SW 1271 (cell line): ENCODE data around the gene OXSR1.
"Not testable (repeated sequence)": the region's sequence is repeated elsewhere in the genome, so short reads cannot be mapped to it uniquely, and the experiment has no call there.

ENCODE experiments used
- DNase-seq, 2 experiments: peaks; one replicate each; lab custom pipeline; 2025; lab: John Stamatoyannopoulos, UW

OXSR1 gene

DNA sequence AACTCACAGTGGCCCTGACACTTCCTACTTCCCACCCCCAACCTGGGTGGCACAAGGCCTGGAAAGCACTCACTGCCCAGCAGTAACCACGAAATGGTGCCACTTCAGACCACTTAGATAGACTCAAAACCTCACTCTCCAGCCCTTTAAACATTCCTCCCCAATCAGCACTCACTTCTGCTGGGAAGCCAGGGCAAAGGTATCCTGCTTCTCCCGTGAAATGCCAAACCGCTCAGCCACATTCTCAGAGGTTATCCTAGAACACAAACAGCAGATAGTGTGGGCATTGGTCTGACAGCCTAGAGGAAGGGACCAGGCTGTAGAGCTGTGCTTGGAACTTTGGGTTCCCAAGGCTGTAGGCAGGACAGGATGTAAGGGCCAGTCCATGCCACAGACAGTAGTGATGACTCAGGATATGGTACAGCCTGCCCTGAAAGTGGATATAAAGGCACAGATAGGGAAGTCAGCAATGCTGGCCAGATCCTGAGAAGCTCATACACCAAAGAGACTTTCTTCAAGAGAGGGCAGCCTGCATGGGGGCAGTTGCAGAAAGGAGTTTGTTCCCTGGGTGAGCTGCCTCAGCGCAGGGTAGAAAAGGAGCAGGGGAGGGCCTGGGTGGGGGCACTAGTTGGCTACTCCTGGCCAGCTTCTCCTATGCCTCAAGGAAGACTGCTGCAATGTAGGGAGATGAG is 37.6 kb upstream of the OXSR1 start:
- DNase-seq: no peak

DNA sequence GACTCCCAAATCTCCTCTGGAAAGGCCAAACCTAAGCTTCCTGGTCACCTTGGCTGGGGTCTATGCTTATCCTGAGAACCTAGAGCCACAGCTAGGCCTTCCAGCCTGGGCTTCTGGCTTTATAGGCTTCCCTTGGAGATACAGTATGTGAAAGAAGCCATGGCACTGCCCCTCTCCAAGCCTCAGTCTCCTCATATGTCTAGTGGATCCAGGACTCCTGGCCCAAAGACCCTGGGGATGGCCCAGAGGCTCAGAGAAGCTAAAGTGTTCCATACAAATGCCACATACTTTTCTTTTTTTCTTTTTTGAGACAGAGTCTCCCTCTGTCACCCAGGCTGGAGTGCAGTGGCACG is 37.1 kb upstream of the OXSR1 start:
- DNase-seq: no peak

- no peak for DNase-seq
Measured at GRCh38 chr3:38129058-38129457, 36.3 kb upstream of the OXSR1 start.

- DNase-seq: no peak
Measured at GRCh38 chr3:38130631-38131065, 34.7 kb upstream of the OXSR1 start.

DNA sequence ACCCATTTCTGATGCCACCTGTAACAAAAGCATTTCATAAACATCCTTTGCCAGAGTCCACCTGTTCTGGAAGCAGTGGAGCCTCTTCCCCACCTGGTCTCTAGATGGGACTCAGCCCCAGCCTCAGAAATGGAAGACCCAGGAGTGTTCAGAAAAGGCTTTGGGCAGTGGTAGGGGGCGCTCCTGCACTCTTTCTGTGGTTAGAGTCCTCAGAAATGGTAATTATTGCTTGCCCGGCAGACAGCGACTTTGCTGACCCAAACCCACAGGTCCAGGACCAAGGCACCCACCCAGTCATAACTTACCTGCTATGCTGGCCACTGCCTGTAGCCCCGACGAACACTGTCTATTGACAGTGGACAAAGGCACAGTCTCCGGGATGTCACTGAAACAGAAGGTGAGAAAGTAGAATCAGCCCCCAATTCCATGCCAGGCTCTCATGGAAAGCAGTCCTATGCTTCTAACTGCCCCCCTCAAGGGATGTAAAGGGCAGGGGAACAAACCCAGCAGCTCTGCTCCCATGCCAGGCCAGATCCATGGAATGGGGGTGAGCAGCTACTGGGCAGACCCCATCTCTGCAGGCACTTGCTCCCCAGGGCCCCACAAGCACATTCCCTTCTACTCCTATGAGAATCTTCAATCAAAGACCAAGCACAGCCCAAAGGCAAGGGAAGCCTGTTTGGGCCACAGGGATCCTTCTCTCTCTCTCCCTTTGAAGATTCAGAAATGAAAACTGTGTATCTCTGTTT is 33.5 kb upstream of the OXSR1 start:
- no peak for DNase-seq

- no peak for DNase-seq
Measured at GRCh38 chr3:38133209-38133556, 32.2 kb upstream of the OXSR1 start.

DNA sequence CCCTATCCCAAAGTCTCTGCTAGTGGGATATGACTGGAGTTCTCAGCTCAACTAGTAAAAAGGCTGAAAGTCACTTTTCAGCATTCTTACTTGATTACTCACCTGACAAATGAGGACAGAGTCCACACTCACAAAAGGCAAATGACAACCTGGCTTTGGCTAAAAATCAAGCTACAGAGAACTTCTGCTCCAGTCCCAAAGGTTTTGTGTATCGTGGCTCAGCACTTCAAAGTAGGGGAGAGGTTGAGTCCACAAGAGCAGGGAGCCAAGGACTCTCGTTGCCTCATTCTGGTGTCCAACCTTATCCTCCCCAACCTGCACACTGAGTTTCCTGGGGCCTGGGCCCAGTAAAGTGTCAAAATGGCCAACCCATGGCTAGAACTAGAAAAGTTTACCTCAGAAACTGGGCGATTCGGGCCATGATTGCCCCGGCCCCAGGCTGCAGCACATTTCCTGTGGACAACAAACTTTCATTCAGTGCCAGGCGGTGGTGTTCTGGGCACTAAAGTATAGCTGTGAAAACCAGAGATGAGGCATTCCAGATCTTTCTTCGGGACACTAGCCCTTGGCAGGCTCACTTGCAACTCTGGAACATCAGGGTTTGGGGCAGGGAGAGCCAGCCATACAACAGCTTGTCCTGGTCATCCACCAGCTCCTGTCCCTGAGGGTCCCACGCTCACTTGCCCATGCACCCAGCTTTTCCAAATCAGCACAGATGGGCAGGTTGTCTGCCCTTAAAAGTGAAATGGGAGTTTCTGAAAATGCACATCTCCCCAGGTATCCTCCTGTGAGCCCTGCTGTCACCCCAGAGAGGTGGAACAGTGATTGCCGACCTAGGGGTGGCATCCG is 31.6 kb upstream of the OXSR1 start:
- DNase-seq: no peak

GRCh38 chr3:38134517-38135143 is 30.7 kb upstream of the OXSR1 start:
- DNase-seq: not testable (repeated sequence)

DNA sequence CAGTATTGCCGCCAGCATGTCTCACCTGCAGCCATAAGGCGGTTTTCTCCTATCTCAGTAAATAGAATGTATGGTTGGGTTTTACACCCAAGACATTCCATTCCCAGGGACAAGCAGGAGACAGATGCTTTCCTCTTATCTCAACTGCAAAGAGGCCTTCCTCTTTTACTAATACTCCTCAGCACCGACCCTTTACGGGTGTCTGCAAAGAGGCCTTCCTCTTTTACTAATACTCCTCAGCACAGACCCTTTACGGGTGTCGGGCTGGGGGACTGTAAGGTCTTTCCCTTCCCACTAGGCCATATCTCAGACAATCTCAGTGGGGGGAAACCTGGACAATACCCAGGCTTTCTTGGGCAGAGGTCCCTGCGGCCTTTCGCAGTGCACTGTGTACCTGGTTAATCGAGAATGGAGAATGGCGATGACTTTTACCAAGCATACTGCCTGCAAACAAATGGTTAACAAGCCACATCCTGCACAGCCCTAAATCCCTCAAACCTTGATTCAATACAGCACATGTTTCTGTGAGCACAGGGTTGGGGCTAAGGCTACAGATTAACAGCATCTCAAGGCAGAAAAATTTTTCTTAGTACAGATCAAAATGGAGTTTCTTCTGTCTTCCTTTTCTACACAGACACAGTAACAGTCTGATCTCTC is 29.6 kb upstream of the OXSR1 start:
- not testable (repeated sequence) for DNase-seq

DNA sequence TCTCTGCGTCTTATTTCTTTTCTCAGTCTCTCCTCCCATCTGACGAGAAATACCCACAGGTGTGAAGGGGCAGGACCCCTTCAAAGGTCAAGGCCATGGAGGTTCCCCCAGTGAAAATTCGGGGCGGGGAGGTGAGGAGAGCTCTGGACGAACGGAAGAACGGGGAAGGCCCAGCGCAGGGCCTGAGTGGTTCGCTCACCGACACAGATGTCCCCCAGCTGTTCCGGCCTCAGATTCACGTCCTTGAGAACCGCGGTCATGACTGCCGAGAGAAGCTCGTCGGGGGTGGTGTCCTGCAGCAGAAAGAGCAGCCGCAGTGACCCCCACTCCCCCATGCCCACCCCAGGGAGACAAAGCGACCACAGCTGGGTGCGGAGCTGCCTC is 29.0 kb upstream of the OXSR1 start:
- no peak for DNase-seq

GRCh38 chr3:38136777-38137614 is 28.3 kb upstream of the OXSR1 start, which contains the start of gene ACAA1:
ACAA1 (minus strand) TSS chr3:38137127; CDS start chr3:38137035, 92 bp downstream.
- DNase-seq: peak; percentile 99 to 100

DNA sequence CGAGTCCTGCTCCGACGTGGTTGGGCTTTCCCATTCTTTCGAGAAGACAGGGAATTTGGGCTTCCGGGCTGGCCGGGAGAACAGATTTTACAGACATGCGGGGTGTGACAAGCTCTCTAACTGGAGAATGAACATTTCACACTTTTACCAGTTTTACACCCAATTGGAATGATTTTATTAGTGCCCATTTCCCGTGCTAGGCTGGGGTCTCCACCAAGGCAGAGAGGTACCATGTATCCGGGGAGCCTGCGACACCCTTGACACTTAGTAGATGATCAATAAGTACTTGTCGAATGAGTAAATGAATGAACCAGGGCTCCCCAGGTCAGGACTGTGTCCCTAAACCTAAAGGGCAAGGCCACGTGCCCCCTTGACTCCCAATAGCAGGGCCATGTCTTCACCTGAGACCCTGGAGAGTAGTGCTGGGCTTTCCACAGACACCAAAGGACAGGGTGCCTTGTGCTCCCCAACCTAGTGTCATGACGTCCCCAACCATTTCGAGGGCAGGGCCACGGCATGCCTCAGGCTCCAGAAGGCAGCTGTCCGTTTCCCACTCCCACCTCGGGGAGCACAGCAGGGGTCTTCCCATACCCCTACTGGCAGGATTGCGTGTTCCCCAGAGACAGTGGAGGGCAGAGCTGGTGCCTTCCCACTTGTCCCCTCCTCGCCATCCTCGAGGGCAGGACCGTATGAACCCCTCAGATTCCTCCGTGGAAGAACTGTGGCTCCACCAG is 27.6 kb upstream of the OXSR1 start:
- DNase-seq: no peak

DNA sequence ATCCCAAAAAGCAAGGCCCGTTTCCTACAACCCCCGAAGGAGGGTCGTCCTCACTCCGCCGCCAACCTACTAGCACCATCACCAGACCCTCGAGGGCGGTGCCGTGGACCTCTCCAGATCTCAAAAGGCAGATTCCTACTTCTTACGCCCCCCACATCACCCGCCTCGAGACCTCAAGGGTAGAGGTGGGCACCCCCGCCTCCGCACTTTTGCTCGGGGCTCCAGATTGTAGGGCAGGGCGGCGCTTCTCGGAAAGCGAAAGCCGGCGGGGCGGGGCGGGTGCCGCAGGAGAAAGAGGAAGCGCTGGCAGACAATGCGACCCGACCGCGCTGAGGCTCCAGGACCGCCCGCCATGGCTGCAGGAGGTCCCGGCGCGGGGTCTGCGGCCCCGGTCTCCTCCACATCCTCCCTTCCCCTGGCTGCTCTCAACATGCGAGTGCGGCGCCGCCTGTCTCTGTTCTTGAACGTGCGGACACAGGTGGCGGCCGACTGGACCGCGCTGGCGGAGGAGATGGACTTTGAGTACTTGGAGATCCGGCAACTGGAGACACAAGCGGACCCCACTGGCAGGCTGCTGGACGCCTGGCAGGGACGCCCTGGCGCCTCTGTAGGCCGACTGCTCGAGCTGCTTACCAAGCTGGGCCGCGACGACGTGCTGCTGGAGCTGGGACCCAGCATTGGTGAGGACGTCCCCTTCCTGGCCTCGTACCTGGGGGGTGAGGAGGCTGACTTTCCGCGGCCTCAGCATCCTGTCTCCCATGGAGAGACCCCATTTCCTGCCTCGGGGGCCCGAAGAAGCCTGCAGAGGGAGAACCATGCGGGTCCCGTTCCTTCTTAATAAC is 26.8 kb upstream of the OXSR1 start, which contains the start of gene MYD88:
Gene MYD88, plus strand, starts transcription at position 313 of the 842 bp plus-strand sequence. Its CDS starts 40 bp downstream, at position 353.
- DNase-seq: peak; percentile 26 to 68

DNA sequence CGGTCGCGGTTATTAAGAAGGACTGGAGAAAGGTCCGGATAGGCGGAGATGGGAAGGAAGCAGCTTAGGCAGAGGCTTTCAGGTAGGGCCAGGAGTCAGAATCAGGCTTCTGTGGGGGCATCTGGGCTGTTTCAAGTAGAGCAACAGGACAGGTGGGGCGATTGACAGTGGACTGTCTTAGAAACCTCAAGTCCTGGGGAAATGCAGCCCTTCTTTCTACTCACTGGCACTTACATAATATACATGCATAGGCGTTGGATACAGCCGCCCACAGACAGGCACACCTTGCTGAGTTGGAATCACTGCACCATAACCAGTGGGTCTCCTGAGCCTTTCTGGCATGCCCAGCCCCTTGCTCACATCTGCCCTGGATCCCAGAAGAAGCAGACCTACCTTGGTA is 26.1 kb upstream of the OXSR1 start:
- DNase-seq: no peak

- DNase-seq: no peak
Measured at GRCh38 chr3:38139652-38140051, 25.7 kb upstream of the OXSR1 start.

- no peak for DNase-seq
Measured at GRCh38 chr3:38140326-38141172, 24.8 kb upstream of the OXSR1 start.

DNA sequence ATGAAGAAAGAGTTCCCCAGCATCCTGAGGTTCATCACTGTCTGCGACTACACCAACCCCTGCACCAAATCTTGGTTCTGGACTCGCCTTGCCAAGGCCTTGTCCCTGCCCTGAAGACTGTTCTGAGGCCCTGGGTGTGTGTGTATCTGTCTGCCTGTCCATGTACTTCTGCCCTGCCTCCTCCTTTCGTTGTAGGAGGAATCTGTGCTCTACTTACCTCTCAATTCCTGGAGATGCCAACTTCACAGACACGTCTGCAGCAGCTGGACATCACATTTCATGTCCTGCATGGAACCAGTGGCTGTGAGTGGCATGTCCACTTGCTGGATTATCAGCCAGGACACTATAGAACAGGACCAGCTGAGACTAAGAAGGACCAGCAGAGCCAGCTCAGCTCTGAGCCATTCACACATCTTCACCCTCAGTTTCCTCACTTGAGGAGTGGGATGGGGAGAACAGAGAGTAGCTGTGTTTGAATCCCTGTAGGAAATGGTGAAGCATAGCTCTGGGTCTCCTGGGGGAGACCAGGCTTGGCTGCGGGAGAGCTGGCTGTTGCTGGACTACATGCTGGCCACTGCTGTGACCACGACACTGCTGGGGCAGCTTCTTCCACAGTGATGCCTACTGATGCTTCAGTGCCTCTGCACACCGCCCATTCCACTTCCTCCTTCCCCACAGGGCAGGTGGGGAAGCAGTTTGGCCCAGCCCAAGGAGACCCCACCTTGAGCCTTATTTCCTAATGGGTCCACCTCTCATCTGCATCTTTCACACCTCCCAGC is 24.0 kb upstream of the OXSR1 start:
- DNase-seq: no peak
